ENCODE measurements around the gene COX7B.

- no peak for TF ChIP-seq POLR2A (IDR thresholded peaks at IDR 0.05; ENCODE audit: low read depth, low read length)
- no peak for TF ChIP-seq POLR2AphosphoS5 (IDR thresholded peaks at IDR 0.05; ENCODE audit: low read depth, low read length)
These were observed 19.3 kb downstream of the COX7B start for GRCh38 chrX:77918568-77918967.

Measured in GM12892 (cell line).